ENCODE measurements around the gene TSPAN11. TPM values are rescaled to one million over a fixed set of nuclear protein-coding genes. Genes with fewer than 3 reads are reported as not detected.

TSPAN11 gene
- total and polyA plus RNA-seq, 2 of the 4 experiments (the other 2 are of a cell fraction), result 0.18 to 0.26 TPM

Other genes starting within 250 kb of the TSPAN11 start
- 31.5 and 31.9 TPM in 2 replicates for gene IPO8, start 230.9 kb upstream of the TSPAN11 start, total RNA-seq (2012; rRNA removed)
- 7.1 and 11.1 TPM in 2 replicates for gene IPO8, start 230.9 kb upstream of the TSPAN11 start, polyA plus RNA-seq (2012; rRNA removed)
- gene CAPRIN2, start 171.8 kb upstream of the TSPAN11 start, total RNA-seq (2012; rRNA removed), result 23.1 and 23.8 TPM in 2 replicates
- gene CAPRIN2, start 171.8 kb upstream of the TSPAN11 start, polyA plus RNA-seq (2012; rRNA removed), result 15.3 and 18.9 TPM in 2 replicates
- 9.7 and 10.8 TPM in 2 replicates for gene DDX11, start 147.1 kb downstream of the TSPAN11 start, total RNA-seq (2012; rRNA removed)
- gene DDX11, start 147.1 kb downstream of the TSPAN11 start, polyA plus RNA-seq (2012; rRNA removed), result 17.6 and 20.0 TPM in 2 replicates

Measured in IMR-90 (cell line).